Lower leg skin (tissue), 4 donors: ENCODE data around the gene P2RY11. TPM values are rescaled to one million over a fixed set of nuclear protein-coding genes. Genes with fewer than 3 reads are reported as not detected.

ENCODE experiments used
- DNase-seq, 2 donors: peaks; one replicate each; pipeline ENCODE4 v3.0.0-alpha.2; 2019; ENCODE audit warnings: low spot score in 2 of 2
- H3K4me3 ChIP-seq: fragments of 200-600 bp; sonication (generic); 2 replicates; pipeline ENCODE4 v1.5.1; 2017; ENCODE audit warnings: mild to moderate bottlenecking, low read depth; ENCODE audit not compliant: poor library complexity, severe bottlenecking
- CTCF ChIP-seq, 3 donors: fragments of 450-650 bp; IDR thresholded peaks; one replicate each; pipeline ENCODE4 v1.5.1; 2016; ENCODE audit warnings: antibody characterized with exemption in 3 of 3, mild to moderate bottlenecking in 3 of 3, moderate library complexity in 2 of 3
- POLR2A ChIP-seq, 2 donors: fragments of 450-650 bp; IDR thresholded peaks; one replicate each; pipeline ENCODE4 v1.6.1; 2016 to 2017; ENCODE audit warnings: antibody characterized with exemption in 2 of 2, mild to moderate bottlenecking in 1 of 2, moderate library complexity in 1 of 2
- WGBS, 2 donors: methylation state at CpG; one replicate each; pipeline ENCODE4 v1.1.5; 2018; 5-methylcytosine and 5-hydroxymethylcytosine counted together
- intact Hi-C: fragments of 100-400 bp; cut with DNase I; formaldehyde crosslinking; loops from one replicate; pipeline ENCODE4 v1.15.0; 2023; ENCODE audit warnings: low total_unique reads
- total RNA-seq, 4 donors: library from RNA; depleted of rRNA; stranded (reverse); fragments of >200 nt; gene quantifications; one replicate each; pipeline ENCODE4 v1.1.0, GENCODE V29; 2016

The P2RY11 gene
- total RNA-seq, 4 donors from 2014 or later: 19.0 to 26.3 (median 22.5) TPM

GRCh38 chr19:10126213-10126639, 14.7 kb downstream of the P2RY11 start:
- no peak overlapping the region for H3K4me3 ChIP-seq
- TF ChIP-seq CTCF (IDR thresholded peaks at IDR 0.05) (no peak), POLR2A (IDR thresholded peaks at IDR 0.05) (no peak)
- intact Hi-C loops: no loop called here
- 82 to 91% methylated on average over 4 of the region's 4 CpGs for WGBS, 2 donors
- DNase-seq: no peak

GRCh38 chr19:10132905-10133304, 21.4 kb downstream of the P2RY11 start:
- intact Hi-C loops: no loop called here
- 87% methylated on average over 7 of the region's 7 CpGs for WGBS, 2 donors
- no peak for DNase-seq
- TF ChIP-seq POLR2A (IDR thresholded peaks at IDR 0.05): no peak
- TF ChIP-seq CTCF (IDR thresholded peaks at IDR 0.05): no peak
- no peak overlapping the region for H3K4me3 ChIP-seq

- TF ChIP-seq POLR2A (IDR thresholded peaks at IDR 0.05): no peak
- no peak for TF ChIP-seq CTCF (IDR thresholded peaks at IDR 0.05)
- DNase-seq: no peak
- intact Hi-C loops: no loop called here
- H3K4me3 ChIP-seq: no peak overlapping the region
- WGBS, 2 donors: 87 to 92% methylated on average over 9 to 11 of the region's 11 CpGs
Measured at GRCh38 chr19:10133596-10133995, 22.1 kb downstream of the P2RY11 start.

- no peak for DNase-seq
- TF ChIP-seq POLR2A (IDR thresholded peaks at IDR 0.05) (no peak), CTCF (IDR thresholded peaks at IDR 0.05) (no peak)
- no peak overlapping the region for H3K4me3 ChIP-seq
- 89 to 93% methylated on average over 7 to 9 of the region's 9 CpGs for WGBS, 2 donors
- intact Hi-C loops: no loop called here
Measured at GRCh38 chr19:10134040-10134439, 22.5 kb downstream of the P2RY11 start.

GRCh38 chr19:10135551-10136334, 24.2 kb downstream of the P2RY11 start:
- intact Hi-C loops: no loop called here
- TF ChIP-seq CTCF (IDR thresholded peaks at IDR 0.05) (no peak), POLR2A (IDR thresholded peaks at IDR 0.05) (no peak)

GRCh38 chr19:10136936-10137335, 25.4 kb downstream of the P2RY11 start:
- WGBS, 2 donors: 96 to 97% methylated on average over 9 to 14 of the region's 14 CpGs
- intact Hi-C loops: no loop called here
- DNase-seq: no peak
- TF ChIP-seq POLR2A (IDR thresholded peaks at IDR 0.05) (no peak), CTCF (IDR thresholded peaks at IDR 0.05) (no peak)
- H3K4me3 ChIP-seq: no peak overlapping the region

More at GRCh38 chr19:10135551-10136334, 24.2 kb downstream of the P2RY11 start:
- no peak for DNase-seq
- H3K4me3 ChIP-seq: no peak overlapping the region
- WGBS, 2 donors: 81% methylated on average over 37 to 38 of the region's 39 CpGs
